Measurements from ENCODE around the gene EFCAB8. TPM values are rescaled to one million over a fixed set of nuclear protein-coding genes. Genes with fewer than 3 reads are reported as not detected.
A peak's percentile ranks its signal among the peaks of the same experiment; 100 is the strongest.

Gene EFCAB8
- total and polyA plus RNA-seq, 2 experiments from 2014 or later = 0.53 TPM; not detected in 1

DNA sequence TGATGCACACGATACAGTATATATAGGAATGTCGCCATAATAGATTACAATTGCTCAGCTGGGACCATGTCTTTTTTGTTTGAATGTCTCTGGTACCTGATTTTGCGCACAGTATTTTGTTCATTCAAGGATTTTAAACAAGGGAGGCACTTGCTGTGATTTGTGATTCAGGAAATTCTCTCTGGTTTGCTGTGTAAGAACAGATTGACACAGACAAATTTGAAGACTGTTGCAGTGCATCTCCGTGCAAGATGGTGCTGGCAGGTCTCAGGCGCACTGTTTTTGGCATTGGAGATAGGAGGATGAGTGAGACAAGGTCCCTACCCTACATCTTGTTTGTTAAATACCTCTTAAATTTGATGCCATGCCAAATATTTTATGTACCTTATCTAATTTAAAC, 36.5 kb upstream of the EFCAB8 start:
- WGBS (ENCODE audit: low lambda C conversion rate, missing lambda C conversion rate) = 80% methylated on average over 5 of the region's 5 CpGs
- peaks cover 72% of the 10 kb centered on the region for H3K79me2 ChIP-seq
- peaks cover 55% of the 10 kb centered on the region for H4K20me1 ChIP-seq (ENCODE audit: insufficient read depth, poor library complexity, severe bottlenecking)
- no peaks in the 10 kb centered on the region for H3K27me3 ChIP-seq
- no peak overlapping the region for H2AFZ ChIP-seq
- H3K4me2 ChIP-seq = peak overlapping the region; percentile 2
- peaks cover 14% of the 10 kb centered on the region for H3K4me1 ChIP-seq (ENCODE audit: insufficient read depth)
- H3K4me3 ChIP-seq = no peak overlapping the region
- no peaks in the 10 kb centered on the region for H3K9me2 ChIP-seq (replicated peaks; ENCODE audit: insufficient read depth)
- TF ChIP-seq, protein P1, sequence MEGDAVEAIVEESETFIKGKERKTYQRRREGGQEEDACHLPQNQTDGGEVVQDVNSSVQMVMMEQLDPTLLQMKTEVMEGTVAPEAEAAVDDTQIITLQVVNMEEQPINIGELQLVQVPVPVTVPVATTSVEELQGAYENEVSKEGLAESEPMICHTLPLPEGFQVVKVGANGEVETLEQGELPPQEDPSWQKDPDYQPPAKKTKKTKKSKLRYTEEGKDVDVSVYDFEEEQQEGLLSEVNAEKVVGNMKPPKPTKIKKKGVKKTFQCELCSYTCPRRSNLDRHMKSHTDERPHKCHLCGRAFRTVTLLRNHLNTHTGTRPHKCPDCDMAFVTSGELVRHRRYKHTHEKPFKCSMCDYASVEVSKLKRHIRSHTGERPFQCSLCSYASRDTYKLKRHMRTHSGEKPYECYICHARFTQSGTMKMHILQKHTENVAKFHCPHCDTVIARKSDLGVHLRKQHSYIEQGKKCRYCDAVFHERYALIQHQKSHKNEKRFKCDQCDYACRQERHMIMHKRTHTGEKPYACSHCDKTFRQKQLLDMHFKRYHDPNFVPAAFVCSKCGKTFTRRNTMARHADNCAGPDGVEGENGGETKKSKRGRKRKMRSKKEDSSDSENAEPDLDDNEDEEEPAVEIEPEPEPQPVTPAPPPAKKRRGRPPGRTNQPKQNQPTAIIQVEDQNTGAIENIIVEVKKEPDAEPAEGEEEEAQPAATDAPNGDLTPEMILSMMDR (IDR thresholded peaks at IDR 0.05; ENCODE audit: poor library complexity) = no peak
- TF ChIP-seq EZH2 (IDR thresholded peaks at IDR 0.05; ENCODE audit: borderline replicate concordance) (no peak), EZH2phosphoT487 (IDR thresholded peaks at IDR 0.05; ENCODE audit: low read depth, severe bottlenecking, unreplicated experiment) (no peak)
- no peaks in the 10 kb centered on the region for H3K9me3 ChIP-seq (ENCODE audit: low read depth)
- DNase-seq (ENCODE audit: low spot score) = no peak
- H3K27ac ChIP-seq = peak overlapping the region; percentile 4
- peaks cover 4% of the 10 kb centered on the region for H3K36me3 ChIP-seq (replicated peaks; ENCODE audit: insufficient read depth, low read depth)

GRCh38 chr20:32823078-32823477, 35.6 kb upstream of the EFCAB8 start:
- Histone ChIP-seq H3K79me2 (peaks cover 80% of the 10 kb centered on the region), H3K36me3 (replicated peaks; ENCODE audit: insufficient read depth, low read depth) (peaks cover 7% of the 10 kb centered on the region), H3K9me2 (replicated peaks; ENCODE audit: insufficient read depth) (no peaks in the 10 kb centered on the region), H3K27ac (peak overlapping the region; percentile 70), H2AFZ (no peak overlapping the region), H3K27me3 (no peaks in the 10 kb centered on the region), H4K20me1 (ENCODE audit: insufficient read depth, poor library complexity, severe bottlenecking) (peaks cover 59% of the 10 kb centered on the region), H3K9me3 (ENCODE audit: low read depth) (no peaks in the 10 kb centered on the region), H3K4me3 (no peak overlapping the region), H3K4me1 (ENCODE audit: insufficient read depth) (peaks cover 14% of the 10 kb centered on the region), H3K4me2 (peak overlapping the region; percentile 0)
- peak; percentile 75 for DNase-seq (ENCODE audit: low spot score)
- 70% methylated on average over 3 of the region's 3 CpGs for WGBS (ENCODE audit: low lambda C conversion rate, missing lambda C conversion rate)
- TF ChIP-seq, protein P1 (IDR thresholded peaks at IDR 0.05; ENCODE audit: poor library complexity) = peak; percentile 17
- TF ChIP-seq EZH2phosphoT487 (IDR thresholded peaks at IDR 0.05; ENCODE audit: low read depth, severe bottlenecking, unreplicated experiment) = no peak
- TF ChIP-seq EZH2 (IDR thresholded peaks at IDR 0.05; ENCODE audit: borderline replicate concordance) = no peak

DNA sequence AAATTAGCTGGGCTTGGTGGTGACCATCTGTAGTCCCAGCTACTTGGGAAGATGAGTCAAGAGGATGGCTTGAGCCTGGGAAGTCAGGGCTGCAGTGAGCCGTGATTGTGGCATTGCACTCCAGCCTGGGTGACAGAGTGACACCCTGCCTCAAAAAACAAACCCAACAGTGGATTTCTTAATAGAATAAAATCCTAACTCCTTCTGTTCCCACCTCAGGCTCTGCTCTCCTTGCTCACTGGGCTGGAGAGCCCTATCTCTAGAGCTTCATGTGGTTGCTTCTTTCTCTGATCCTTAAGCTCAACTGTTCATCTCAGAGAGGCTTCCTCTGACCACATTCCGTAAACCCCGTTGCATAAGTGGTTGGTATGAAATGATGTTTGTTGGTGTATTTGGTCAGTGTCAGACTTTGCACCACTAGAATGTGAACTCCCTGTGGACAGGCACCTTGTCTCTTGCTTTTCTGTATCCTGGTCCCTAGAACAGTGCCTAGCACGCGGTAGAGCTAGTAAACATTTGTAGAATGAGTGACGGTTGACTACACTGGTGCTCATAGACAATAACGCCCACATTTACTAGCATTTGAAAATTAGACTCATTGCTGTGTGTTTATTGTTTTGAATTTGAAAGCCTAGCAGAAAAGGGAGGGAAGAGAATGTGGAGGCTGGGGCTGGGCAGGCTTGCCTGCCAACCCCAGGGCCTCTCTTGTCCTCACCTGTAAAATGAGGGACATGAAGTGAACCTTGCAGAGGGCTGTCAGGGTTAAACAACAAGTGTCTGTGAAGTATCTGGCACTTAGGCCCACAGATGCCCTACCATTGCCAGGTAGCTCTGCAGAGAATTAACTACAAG, 34.8 kb upstream of the EFCAB8 start:
- Histone ChIP-seq H4K20me1 (ENCODE audit: insufficient read depth, poor library complexity, severe bottlenecking) (peaks cover 66% of the 10 kb centered on the region), H3K4me1 (ENCODE audit: insufficient read depth) (peaks cover 14% of the 10 kb centered on the region), H3K4me2 (peak overlapping the region; percentile 0), H3K4me3 (no peak overlapping the region), H3K9me3 (ENCODE audit: low read depth) (no peaks in the 10 kb centered on the region), H3K79me2 (peaks cover 89% of the 10 kb centered on the region), H3K9me2 (replicated peaks; ENCODE audit: insufficient read depth) (no peaks in the 10 kb centered on the region), H3K27ac (peak overlapping the region; percentile 70), H3K36me3 (replicated peaks; ENCODE audit: insufficient read depth, low read depth) (peaks cover 7% of the 10 kb centered on the region), H3K27me3 (no peaks in the 10 kb centered on the region), H2AFZ (no peak overlapping the region)
- WGBS (ENCODE audit: low lambda C conversion rate, missing lambda C conversion rate) = 90% methylated on average over 7 of the region's 7 CpGs
- no peak for DNase-seq (ENCODE audit: low spot score)
- TF ChIP-seq EZH2phosphoT487 (IDR thresholded peaks at IDR 0.05; ENCODE audit: low read depth, severe bottlenecking, unreplicated experiment) (no peak), EZH2 (IDR thresholded peaks at IDR 0.05; ENCODE audit: borderline replicate concordance) (no peak)
- TF ChIP-seq, protein P1 (IDR thresholded peaks at IDR 0.05; ENCODE audit: poor library complexity) = no peak
